Activated CD4-positive, alpha-beta T cell treated with anti-CD3 and anti-CD28 coated beads, Interleukin-10, Interleukin-2, amounts not matched to agents 100 ng/mL and 50 ng/mL, durations not matched to agents 16 hours and 8 hours (primary cell): ENCODE data around the gene HSD17B14.
"Not testable (repeated sequence)": the region's sequence is repeated elsewhere in the genome, so short reads cannot be mapped to it uniquely, and the experiment has no call there.

Source experiments
- DNase-seq: peaks from one replicate; pipeline ENCODE4 v3.0.0-alpha.2; 2020

The HSD17B14 gene

DNA sequence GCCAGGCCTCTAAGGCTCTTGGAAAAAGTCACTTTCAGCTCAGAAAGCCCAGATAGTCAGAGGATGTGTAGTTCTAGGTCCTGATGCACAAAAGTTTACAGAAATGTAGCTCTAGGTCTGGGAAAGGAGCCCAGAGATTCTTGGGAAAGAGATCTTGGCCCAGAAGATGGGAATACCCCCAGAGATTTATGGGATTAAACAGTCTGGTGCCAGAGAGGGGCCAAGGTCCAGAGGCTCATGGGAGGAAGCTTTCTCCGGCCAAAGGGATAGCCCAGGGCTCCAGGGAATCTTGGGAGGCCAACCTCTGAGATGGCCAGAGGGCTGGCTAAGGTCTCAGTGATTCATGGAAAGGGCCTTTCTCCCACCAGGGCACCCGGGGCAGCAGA is 40.6 kb downstream of the HSD17B14 start:
- no peak for DNase-seq

DNA sequence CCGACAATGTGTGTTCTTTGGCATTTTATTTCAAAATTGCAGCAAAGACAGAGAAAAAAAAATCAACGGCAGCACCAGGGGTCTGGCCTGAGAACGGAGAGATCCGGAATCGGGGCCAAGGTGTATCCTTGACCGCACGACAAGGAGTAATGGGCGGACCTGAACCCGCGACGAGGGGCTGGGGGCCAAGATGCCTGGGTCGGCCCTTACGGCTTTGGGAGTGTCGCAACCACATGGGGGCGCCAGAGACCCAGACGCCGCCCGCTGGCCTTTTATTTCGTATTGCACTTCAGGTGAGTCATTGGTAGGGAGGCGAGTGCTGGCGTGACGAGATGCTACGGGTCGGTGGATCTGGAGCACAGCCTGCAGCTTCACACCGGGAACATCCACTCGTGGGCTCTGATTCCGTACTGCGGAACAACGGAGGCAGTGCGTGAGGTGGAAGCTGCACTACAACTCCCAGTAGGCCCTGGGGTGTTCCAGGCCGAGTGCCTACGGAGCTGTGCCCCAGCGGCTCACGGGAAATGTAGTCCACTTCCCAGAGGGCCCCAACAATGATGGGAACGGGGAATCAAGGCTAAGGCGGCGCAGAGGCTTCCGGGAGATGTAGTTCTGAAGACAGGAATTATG is 41.1 kb downstream of the HSD17B14 start:
- peak; percentile 91 for DNase-seq

DNA sequence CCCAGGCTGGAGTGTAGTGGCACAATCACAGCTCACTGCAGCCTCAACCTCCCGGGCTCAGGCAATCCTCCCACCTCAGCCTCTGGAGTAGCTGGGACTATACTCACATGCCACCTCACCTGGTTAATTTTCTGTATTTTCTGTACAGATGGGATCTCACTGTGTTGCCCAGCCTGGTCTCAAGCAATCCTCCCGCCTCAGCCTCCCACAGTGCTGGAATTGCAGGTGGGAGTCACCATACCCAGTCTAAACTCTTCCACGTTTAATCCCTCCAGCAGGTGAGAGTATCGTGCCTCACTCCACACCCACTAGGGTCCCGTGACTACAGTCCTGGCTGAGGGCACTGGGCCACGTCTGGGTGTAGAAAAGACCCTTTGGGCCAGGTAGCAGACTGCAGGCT is 42.0 kb downstream of the HSD17B14 start:
- DNase-seq: no peak

DNA sequence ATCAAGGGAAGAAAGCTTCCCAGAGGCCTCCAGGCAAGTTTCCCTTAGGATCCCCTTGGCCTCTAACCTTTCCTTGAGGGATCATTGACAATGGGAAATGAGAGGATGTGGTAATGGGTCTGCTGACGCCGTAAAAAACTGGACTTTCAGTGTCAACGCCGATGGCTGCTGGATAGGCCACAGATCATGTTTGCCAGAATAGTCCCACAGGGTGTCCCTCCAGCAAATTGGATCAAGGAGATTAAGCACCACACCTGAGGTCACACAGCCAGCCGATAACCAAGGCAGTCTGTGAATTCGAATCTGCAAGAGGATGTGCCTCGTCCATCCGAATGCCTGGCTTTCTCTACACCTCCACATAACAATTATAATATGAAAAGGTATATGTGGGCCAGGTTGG is 43.0 kb downstream of the HSD17B14 start:
- no peak for DNase-seq

DNA sequence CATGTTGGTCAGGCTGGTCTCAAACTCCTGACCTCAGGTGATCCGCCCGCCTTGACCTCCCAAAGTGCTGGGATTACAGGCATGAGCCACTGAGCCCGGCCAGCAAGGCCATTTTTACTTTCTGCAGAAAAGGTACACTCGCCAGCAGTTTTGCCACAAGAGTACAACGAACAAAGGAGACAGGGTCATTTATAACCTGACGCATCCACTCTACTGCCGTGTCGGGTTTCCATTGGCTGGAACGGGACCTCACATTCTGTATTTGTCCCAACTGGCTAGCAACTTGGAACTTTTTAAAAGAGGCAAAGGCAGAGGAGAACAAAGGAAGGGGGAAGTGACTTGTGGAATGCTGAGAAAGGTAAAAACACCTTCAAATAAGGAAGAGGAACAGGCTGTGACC is 49.0 kb downstream of the HSD17B14 start:
- not testable (repeated sequence) for DNase-seq

DNA sequence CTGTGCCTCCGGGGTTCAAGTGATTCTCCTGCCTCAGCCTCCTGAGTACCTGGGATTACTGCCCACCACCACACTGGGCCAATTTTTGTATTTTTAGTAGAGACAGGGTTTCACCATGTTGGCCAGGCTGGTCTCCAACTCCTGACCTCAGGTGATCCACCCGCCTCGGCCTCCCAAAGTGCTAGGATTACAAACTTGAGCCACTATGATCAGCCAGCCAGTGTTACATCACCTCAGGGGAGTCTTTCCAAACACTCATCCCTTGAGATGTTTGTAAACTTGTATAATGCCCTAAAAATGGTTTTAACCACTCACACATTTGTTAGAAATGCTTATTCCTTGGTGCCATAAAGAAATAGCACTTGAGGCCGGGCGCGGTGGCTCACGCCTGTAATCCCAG is 49.9 kb downstream of the HSD17B14 start:
- not testable (repeated sequence) for DNase-seq

DNA sequence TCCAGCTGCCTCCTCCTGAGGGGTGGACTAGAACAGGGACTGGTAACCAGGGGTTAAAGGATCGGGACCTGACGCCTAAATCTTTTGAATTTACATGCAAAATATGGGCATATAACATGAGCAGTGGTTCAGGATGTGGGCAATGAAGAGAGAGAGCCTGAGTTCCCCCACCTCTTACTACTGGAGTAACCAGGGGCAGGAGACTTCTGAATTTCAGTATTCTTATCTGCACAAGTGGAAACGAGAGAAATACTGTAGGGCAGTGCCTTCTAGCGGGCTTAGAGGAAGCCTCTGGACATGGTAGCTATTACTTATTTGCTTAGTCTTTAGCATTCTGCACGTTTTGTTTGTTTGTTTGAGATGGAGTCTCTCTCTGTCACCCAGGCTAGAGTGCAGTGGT is 51.8 kb downstream of the HSD17B14 start:
- DNase-seq: no peak

DNA sequence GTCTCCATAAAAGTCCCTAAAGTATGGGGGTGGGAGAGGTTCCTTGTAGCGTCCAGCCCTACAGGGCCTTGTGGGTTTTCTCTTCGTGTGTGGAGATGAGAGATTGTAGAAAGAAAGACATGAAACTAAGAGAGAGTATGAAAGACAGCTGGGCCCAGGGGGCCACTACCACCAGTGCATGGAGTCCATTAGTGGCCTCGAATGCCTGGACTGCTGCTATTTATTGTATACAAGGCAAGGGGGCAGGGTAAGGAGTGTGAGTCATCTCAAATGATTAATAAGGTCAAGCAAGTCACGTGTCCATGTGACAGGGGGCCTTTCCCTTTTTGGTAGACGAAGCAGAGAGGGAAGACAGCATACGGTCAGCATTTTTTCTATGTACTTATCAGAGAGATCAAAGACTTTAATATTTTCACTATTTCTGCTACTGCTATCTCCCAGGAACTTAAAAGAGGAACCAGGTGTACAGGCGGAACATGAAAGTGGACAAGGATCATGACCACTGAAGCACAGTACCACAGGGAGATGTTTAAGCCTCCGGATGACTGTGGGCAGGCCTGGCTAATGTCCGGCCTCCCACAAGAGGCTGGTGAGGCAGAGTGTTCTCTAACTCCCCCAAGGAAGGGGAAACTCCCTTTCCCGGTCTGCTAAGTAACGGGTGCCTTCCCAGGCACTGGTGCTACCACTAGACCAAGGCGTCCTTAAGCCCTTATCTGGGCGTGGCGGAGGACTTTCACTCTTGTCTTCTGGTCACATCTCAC is 55.5 kb downstream of the HSD17B14 start:
- DNase-seq: no peak

DNA sequence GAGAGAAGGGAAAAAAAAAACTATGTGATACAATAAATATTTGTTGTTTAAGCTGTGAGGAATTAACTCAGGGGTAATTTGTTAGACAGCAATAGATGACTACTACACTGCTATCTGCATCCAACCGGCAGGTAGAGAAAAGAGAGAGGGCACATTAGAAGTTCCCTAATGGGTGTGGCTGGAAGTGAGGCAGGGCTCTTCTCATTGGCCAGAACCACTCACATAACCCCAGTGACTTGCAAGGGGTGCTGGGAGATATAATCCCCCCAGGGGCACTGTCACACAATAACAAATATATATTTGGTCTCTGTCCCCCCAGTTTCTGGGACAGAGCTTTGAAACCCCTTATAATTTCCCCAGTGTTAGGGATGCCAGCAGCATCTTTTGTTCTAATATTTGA is 56.7 kb downstream of the HSD17B14 start:
- no peak for DNase-seq

DNA sequence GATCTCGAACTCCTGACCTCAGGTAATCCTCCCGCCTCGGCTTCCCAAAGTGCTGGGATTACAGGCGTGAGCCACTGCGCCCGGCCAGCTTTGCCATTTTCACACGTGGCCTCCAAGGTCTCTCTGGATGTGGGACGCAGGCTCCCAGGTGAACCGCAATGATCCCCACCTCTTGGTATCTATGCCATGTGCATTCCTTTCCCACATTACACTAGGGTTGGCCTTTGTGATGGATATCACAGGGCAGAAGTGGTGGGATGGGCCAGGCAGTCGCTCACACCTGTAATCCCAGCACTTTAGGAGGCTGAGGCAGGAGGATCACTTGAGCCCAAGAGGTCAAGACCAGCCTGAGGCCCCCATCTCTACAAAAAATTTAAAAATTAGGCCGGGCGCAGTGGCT is 58.6 kb downstream of the HSD17B14 start:
- no peak for DNase-seq

DNA sequence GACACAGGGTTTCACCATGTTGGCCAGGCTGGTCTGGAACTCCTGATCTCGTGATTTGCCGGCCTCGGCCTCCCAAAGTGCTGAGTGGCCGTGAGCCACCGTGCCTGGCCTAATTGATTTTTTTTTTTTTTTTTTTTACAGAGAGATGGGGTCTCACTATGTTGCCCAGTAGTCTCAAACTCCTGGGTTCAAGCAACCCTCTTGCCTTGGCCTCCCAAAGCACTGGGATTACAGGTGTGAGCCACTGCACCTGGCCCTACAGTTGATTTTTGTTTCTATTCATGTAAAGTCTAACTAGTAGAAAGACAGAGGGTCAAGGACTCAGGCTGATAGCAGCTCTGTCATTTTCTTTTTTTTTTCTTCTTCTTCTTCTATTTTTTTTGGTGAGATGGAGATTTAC is 59.2 kb downstream of the HSD17B14 start:
- DNase-seq: no peak

DNA sequence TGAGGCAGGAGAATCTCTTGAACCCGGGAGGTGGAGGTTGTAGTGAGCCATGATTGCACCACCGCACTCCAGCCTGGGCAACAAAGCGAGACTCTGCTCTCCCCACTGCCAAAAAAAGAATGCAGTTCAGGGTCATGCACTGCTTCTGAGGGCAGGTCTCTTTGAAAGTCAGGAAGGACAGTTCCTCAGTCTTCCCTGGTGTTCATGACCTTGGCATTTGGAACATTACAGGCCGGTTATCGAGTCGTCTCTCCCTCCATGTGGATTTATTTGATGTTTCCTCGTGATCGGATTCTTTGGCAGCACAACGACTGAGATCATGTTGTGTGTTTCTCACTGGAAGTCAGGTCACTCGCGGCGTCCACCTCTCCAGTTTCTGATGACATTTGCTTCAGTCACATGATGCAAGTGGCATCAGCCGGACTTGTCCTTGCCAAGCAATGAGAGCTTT is 63.8 kb downstream of the HSD17B14 start:
- no peak for DNase-seq

DNA sequence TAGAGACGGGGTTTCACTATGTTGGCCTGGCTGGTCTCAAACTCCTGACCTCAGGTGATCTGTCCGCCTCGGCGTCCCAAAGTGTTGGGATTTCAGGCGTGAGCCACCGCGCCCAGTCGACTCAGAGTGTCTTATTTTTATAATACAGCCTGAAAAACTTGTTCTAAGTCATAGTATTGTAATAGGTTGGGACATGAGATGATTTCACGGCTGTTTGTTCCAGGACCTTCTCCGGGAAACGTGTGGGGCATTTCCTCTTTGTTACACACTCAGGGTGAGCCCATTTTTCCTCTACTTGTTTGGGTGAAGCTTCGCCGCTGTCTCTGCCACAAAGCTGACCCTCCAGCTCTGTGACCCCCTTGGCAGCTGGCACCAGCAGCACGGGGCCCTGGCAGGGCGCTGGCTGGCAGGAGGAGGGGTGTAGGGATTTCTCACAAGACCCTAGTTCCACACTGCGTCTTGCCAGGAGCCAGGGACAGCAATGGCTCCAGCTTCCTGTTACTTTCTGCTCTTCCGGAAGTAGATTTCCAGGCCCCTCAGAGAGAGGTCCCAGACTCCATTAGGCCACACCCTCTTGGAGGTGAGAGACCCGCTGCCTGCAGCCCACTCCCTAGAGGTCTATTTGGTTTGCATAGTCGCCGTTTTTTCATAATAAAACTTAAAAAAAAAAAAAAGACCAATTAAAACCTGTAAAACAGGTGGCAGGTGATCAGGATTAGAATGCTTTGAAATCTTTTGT is 65.4 kb downstream of the HSD17B14 start:
- DNase-seq: no peak

DNA sequence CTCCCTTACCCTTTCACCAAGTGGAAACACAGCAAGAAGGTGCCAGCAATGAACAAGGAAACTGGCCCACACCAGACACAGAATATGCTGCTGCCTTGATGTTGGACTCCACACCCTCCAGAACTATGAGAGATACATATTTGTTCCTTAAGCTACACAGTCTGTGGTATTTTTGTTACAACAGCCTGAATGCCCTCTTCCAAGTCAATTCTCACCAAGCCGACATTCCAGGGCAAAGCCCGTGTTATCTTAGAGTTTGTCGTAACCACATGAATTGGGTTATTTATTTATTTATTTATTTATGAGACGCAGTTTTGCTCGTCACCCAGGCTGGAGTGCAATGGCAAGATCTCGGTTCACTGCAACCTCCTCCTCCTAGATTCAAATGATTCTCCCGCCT is 66.0 kb downstream of the HSD17B14 start:
- DNase-seq: no peak

DNA sequence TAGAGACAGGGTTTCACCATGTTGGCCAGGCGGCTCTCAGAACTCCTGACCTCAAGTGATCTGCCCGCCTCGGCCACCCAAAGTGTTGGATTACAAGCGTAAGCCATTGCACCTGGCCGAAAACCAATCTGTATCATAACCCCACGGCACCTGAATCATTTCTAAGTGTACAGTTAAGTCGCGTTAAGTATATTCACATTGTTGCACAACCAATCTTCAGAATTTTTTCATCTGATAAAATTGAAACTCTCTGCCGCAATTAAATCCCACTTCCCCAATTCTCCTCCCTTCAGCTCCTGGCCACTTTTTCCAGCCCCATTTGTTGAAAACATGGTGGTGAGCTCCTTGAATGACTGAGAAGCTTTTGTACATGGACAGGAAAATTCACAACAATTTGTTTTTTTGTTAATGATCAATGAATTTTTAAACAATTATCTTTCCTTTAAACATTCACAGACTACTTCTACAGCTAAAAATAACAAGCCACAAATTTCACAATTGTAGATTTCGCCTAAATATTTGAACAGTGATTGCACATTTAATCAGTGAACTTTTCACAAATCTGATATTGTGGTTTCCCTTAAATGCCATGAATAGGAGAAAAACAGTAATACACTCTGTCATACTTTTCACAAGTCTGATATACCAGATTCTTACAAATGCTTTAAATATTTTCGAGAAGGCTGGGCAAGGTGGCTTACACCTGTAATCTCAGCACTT is 67.1 kb downstream of the HSD17B14 start:
- no peak for DNase-seq

DNA sequence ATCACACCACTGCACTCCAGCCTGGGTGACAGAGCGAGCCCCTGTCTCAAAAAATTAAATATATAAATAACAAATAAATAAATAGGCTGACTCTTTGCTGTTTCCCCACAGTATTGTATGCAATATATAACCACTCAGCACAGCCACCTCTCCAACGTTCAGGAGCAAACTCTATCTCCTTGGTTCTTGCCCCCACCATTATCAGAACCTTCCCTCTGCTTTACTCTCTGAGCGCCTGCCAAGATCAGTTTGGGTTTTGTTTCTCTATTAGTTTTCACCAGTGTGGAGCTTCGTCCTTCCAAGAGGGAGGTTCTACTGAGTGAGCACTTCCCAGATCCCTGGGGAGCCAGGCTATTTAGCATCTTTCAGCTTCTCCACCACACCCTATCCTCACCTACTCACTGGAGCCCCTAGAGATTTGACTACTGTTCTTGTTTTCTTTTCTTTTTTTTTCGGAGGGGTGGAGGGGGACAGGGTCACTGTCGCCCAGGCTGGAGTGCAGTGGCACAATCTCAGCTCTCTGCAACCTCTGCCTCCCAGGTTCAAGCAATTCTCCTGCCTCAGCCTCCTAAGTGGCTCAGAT is 68.0 kb downstream of the HSD17B14 start:
- DNase-seq: not testable (repeated sequence)

DNA sequence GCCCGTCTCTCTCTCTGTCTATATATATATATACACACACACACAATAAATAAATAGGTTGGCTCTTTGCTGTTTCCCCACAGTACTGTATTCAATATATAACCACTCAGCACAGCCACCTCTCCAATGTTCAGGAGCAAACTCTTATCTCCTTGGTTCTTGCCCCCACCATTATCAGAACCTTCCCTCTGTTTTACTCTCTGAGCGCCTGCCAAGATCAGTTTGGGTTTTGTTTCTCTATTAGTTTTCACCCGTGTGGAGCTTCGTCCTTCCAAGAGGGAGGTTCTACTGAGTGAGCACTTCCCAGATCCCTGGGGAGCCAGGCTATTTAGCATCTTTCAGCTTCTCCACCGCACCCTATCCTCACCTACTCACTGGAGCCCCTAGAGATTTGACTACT is 70.5 kb downstream of the HSD17B14 start:
- DNase-seq: not testable (repeated sequence)
